WTC11 (cell line): ENCODE results near the gene PAK1IP1. TPM values are rescaled to one million over a fixed set of nuclear protein-coding genes. Genes with fewer than 3 reads are reported as not detected.

Experiments used
- ATAC-seq: fragments of 200-7000 bp; cut with Tn5 transposase; 2 replicates; pipeline ENCODE4 v1.10.0; 2021; ENCODE audit warnings: mild to moderate bottlenecking, moderate library complexity
- Bru-seq: library from RNA; stranded (reverse); fragments of 400-500 nt; gene quantifications from one replicate; lab custom pipeline; 2021; lab: Mats Ljungman, UMichigan
- CTCF ChIA-PET: fragments of 300-600 bp; sonication (Branson Sonifier 250); formaldehyde crosslinking; loops from one replicate; lab custom pipeline; 2021; ENCODE audit warnings: antibody characterized with exemption; lab: Charles Lee
- POLR2A ChIA-PET: fragments of 350-600 bp; sonication (Branson Sonifier 250); formaldehyde crosslinking; loops from one replicate; lab custom pipeline; 2021; ENCODE audit warnings: antibody characterized with exemption; lab: Charles Lee
- DNase-seq: peaks from one replicate; pipeline ENCODE4 v3.0.0; 2021; ENCODE audit warnings: low spot score
- H3K27ac Mint-ChIP-seq: 2 replicates; pipeline ENCODE4 v1.8.0; 2021; ENCODE audit warnings: mixed read lengths
- H3K27me3 Mint-ChIP-seq: 2 replicates; pipeline ENCODE4 v1.8.0; 2021; ENCODE audit warnings: low read depth, mild to moderate bottlenecking, moderate library complexity, mixed read lengths
- H3K36me3 Mint-ChIP-seq: 2 replicates; pipeline ENCODE4 v1.8.0; 2021; ENCODE audit warnings: mixed read lengths
- H3K4me1 Mint-ChIP-seq: 2 replicates; pipeline ENCODE4 v1.8.0; 2022; ENCODE audit warnings: mixed read lengths
- H3K4me3 Mint-ChIP-seq: 2 replicates; pipeline ENCODE4 v1.8.0; 2021; ENCODE audit warnings: mild to moderate bottlenecking, moderate library complexity, mixed read lengths
- H3K9me3 Mint-ChIP-seq: 2 replicates; pipeline ENCODE4 v1.8.0; 2021; ENCODE audit warnings: mixed read lengths
- CREB1 ChIP-seq: sonication (generic); formaldehyde crosslinking; IDR thresholded peaks from 2 replicates; pipeline ENCODE4 v1.8.0; 2023; ENCODE audit warnings: mild to moderate bottlenecking, missing genetic modification reagents
- EMX1 ChIP-seq: fragments of 250-450 bp; sonication (Bioruptor Pico); IDR thresholded peaks from 2 replicates; pipeline ENCODE4 v1.8.0; 2021; ENCODE audit warnings: mild to moderate bottlenecking
- ESRRA ChIP-seq: sonication (generic); formaldehyde crosslinking; IDR thresholded peaks from 2 replicates; pipeline ENCODE4 v1.8.1; 2022; ENCODE audit warnings: mild to moderate bottlenecking, missing genetic modification reagents, borderline replicate concordance
- ETV6 ChIP-seq: sonication (generic); formaldehyde crosslinking; IDR thresholded peaks from 2 replicates; pipeline ENCODE4 v1.8.1; 2022; ENCODE audit warnings: mild to moderate bottlenecking, missing genetic modification reagents
- KAT7 ChIP-seq: sonication (generic); formaldehyde crosslinking; IDR thresholded peaks from 2 replicates; pipeline ENCODE4 v1.8.1; 2023; ENCODE audit warnings: missing genetic modification reagents, mild to moderate bottlenecking, borderline replicate concordance
- NFATC4 ChIP-seq: fragments of 250-450 bp; sonication (Bioruptor Pico); IDR thresholded peaks from 2 replicates; pipeline ENCODE4 v1.9.0; 2021; ENCODE audit warnings: mild to moderate bottlenecking
- NFE2L1 ChIP-seq: sonication (generic); formaldehyde crosslinking; IDR thresholded peaks from 2 replicates; pipeline ENCODE4 v1.8.1; 2023; ENCODE audit warnings: missing genetic modification reagents
- NR3C1 ChIP-seq: sonication (generic); formaldehyde crosslinking; conservative IDR thresholded peaks from 2 replicates; pipeline ENCODE4 v1.8.1; 2023; ENCODE audit warnings: low read depth, mild to moderate bottlenecking, missing genetic modification reagents
- PRRX2 ChIP-seq: fragments of 250-450 bp; sonication (Bioruptor Pico); IDR thresholded peaks from 2 replicates; pipeline ENCODE4 v1.8.0; 2021; ENCODE audit warnings: mild to moderate bottlenecking
- SMAD4 ChIP-seq: sonication (generic); formaldehyde crosslinking; IDR thresholded peaks from 2 replicates; pipeline ENCODE4 v1.8.0; 2022; ENCODE audit warnings: mild to moderate bottlenecking, missing genetic modification reagents
- SP1 ChIP-seq: sonication (generic); formaldehyde crosslinking; conservative IDR thresholded peaks from 2 replicates; pipeline ENCODE4 v1.8.1; 2022; ENCODE audit warnings: missing genetic modification reagents
- USF2 ChIP-seq: sonication (generic); formaldehyde crosslinking; IDR thresholded peaks from 2 replicates; pipeline ENCODE4 v1.8.1; 2023; ENCODE audit warnings: mild to moderate bottlenecking, missing genetic modification reagents, moderate library complexity
- ZNF121 ChIP-seq: sonication (generic); formaldehyde crosslinking; IDR thresholded peaks from 2 replicates; pipeline ENCODE4 v1.8.0; 2023; ENCODE audit warnings: missing genetic modification reagents
- ZNF263 ChIP-seq: sonication (generic); formaldehyde crosslinking; IDR thresholded peaks from 2 replicates; pipeline ENCODE4 v1.8.1; 2022; ENCODE audit warnings: low read depth, mild to moderate bottlenecking, moderate library complexity, missing genetic modification reagents
- long read RNA-seq, 3 experiments: library from RNA in 1 of 3; library from capped mRNA in 1 of 3; library from polyadenylated mRNA in 1 of 3; unstranded in 2 of 3; stranded (forward) in 1 of 3; transcript quantifications; one replicate each; pipeline ENCODE4 v2.0.0, GENCODE V29; 2021
- total RNA-seq: library from RNA; stranded (reverse); gene quantifications from 3 replicates; pipeline ENCODE4 v1.2.3, GENCODE V29; 2021
- TF ChIP-seq, protein P1 (sequence below): sonication (generic); formaldehyde crosslinking; IDR thresholded peaks from 2 replicates; pipeline ENCODE4 v1.8.0; 2022; ENCODE audit warnings: mild to moderate bottlenecking, missing genetic modification reagents
- TF ChIP-seq, protein P2 (sequence below): sonication (generic); formaldehyde crosslinking; IDR thresholded peaks from 2 replicates; pipeline ENCODE4 v1.8.1; 2023; ENCODE audit warnings: mild to moderate bottlenecking, missing genetic modification reagents
- TF ChIP-seq, protein P3 (sequence below): fragments of 250-450 bp; sonication (Bioruptor Pico); conservative IDR thresholded peaks from 2 replicates; pipeline ENCODE4 v1.9.0; 2021; ENCODE audit warnings: mild to moderate bottlenecking
- TF ChIP-seq, protein P4 (sequence below): fragments of 250-450 bp; sonication (Bioruptor Pico); IDR thresholded peaks from 2 replicates; pipeline ENCODE4 v1.9.0; 2021; ENCODE audit warnings: mild to moderate bottlenecking, borderline replicate concordance
- TF ChIP-seq, protein P5 (sequence below): sonication (generic); formaldehyde crosslinking; IDR thresholded peaks from 2 replicates; pipeline ENCODE4 v1.8.0; 2022; ENCODE audit warnings: mild to moderate bottlenecking, missing genetic modification reagents

Gene PAK1IP1
- total RNA-seq (24.8 to 30.4 TPM (median 24.9 TPM) in 3 replicates), Bru-seq, nascent RNA (percentile 89 among the genes with signal in this experiment)
- long read RNA-seq, experiment 1, transcript PAK1IP1-201 (10 exons, 1,800 nt): major isoform, 202 of 299 reads
- long read RNA-seq, experiment 1, partial matches to known transcripts: 8 of 299 reads
- long read RNA-seq, experiment 1, other reads (novel, unspliced or antisense): 89 of 299 reads
- long read RNA-seq, experiment 2, transcript PAK1IP1-201 (10 exons, 1,800 nt): major isoform, 25 of 48 reads
- long read RNA-seq, experiment 2, partial matches to known transcripts: 7 of 48 reads
- long read RNA-seq, experiment 2, other reads (novel, unspliced or antisense): 16 of 48 reads
- long read RNA-seq, experiment 3, transcript PAK1IP1-201 (10 exons, 1,800 nt): major isoform, 269 of 422 reads
- long read RNA-seq, experiment 3, partial matches to known transcripts: 4 of 422 reads
- long read RNA-seq, experiment 3, other reads (novel, unspliced or antisense): 149 of 422 reads

- no peaks in the 10 kb centered on the region for H3K27me3 Mint-ChIP-seq
- peak within 1 kb of the TSS; percentile 100 for H3K27ac Mint-ChIP-seq
- ChIA-PET CTCF (interaction anchor here (0.6 to 1.8 kb wide), 11 partner anchors 34 to 440 kb away, joined by 3 to 13 read pairs (median 4); no protein-coding TSS in a partner anchor), POLR2A (interaction anchor here (0.5 to 2.3 kb wide), 19 partner anchors 16 to 1379 kb away, joined by 3 to 12 read pairs (median 6); partner anchors contain the start of genes MAK, TMEM14B and TMEM14C)
- H3K4me1 Mint-ChIP-seq: peaks cover 35% of the 10 kb centered on the region
- no peaks in the 10 kb centered on the region for H3K9me3 Mint-ChIP-seq
- peak; percentile 96 for ATAC-seq
- H3K36me3 Mint-ChIP-seq: peaks cover 24% of the 10 kb centered on the region
- DNase-seq: peak; percentile 88
- H3K4me3 Mint-ChIP-seq: peak within 1 kb of the TSS; percentile 99
- TF ChIP-seq ETV6 (CRISPR knock-in tag) (peak; percentile 36), EMX1 (no peak), USF2 (peak; percentile 89), ZNF263 (CRISPR knock-in tag) (no peak), ESRRA (CRISPR knock-in tag) (0 out of 2 replicates have a peak, but pooled peaks have one; percentile 39), NFATC4 (CRISPR knock-in tag) (no peak), CREB1 (CRISPR knock-in tag) (peak; percentile 61; the same call in 1 of the 2 replicates), NR3C1 (no peak), KAT7 (CRISPR knock-in tag) (no peak), SP1 (CRISPR knock-in tag) (peak; percentile 78), PRRX2 (CRISPR knock-in tag) (no peak), NFE2L1 (CRISPR knock-in tag) (no peak), ZNF121 (CRISPR knock-in tag) (no peak), SMAD4 (no peak)
- TF ChIP-seq, protein P1, sequence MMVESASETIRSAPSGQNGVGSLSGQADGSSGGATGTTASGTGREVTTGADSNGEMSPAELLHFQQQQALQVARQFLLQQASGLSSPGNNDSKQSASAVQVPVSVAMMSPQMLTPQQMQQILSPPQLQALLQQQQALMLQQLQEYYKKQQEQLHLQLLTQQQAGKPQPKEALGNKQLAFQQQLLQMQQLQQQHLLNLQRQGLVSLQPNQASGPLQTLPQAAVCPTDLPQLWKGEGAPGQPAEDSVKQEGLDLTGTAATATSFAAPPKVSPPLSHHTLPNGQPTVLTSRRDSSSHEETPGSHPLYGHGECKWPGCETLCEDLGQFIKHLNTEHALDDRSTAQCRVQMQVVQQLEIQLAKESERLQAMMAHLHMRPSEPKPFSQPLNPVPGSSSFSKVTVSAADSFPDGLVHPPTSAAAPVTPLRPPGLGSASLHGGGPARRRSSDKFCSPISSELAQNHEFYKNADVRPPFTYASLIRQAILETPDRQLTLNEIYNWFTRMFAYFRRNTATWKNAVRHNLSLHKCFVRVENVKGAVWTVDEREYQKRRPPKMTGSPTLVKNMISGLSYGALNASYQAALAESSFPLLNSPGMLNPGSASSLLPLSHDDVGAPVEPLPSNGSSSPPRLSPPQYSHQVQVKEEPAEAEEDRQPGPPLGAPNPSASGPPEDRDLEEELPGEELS: no peak
- TF ChIP-seq, protein P2, sequence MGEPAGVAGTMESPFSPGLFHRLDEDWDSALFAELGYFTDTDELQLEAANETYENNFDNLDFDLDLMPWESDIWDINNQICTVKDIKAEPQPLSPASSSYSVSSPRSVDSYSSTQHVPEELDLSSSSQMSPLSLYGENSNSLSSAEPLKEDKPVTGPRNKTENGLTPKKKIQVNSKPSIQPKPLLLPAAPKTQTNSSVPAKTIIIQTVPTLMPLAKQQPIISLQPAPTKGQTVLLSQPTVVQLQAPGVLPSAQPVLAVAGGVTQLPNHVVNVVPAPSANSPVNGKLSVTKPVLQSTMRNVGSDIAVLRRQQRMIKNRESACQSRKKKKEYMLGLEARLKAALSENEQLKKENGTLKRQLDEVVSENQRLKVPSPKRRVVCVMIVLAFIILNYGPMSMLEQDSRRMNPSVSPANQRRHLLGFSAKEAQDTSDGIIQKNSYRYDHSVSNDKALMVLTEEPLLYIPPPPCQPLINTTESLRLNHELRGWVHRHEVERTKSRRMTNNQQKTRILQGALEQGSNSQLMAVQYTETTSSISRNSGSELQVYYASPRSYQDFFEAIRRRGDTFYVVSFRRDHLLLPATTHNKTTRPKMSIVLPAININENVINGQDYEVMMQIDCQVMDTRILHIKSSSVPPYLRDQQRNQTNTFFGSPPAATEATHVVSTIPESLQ (CRISPR knock-in tag): no peak
- TF ChIP-seq, protein P3, sequence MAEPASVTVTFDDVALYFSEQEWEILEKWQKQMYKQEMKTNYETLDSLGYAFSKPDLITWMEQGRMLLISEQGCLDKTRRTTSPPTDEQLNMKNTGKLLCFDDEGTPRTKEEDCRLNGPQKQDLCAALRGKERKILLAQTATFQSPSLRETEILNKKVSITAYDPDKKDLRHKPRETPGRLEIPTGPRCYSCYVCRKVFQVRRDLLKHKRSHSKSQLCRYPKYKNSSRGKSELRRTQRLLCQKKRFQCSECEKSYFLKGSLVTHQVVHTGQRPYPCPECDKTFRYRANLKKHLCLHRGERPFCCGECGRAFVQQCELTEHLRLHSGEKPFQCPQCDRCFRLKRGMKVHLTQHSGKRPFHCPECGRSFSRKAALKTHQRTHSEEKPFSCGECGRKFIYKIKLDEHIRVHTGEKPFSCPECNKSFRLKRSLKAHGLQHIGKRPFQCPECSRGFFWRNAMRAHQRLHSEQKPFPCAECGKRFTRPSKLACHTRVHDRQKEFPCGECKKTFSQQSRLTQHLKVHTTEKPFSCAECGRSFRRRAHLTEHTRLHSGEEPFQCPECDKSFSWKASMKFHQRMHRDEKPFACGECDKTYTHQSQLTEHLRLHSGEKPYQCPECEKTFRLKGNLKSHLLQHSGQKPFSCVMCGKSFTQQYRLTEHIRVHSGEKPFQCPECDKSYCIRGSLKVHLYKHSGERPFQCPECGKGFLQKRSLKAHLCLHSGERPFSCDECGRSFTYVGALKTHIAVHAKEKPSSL (CRISPR knock-in tag): no peak
- TF ChIP-seq, protein P4, sequence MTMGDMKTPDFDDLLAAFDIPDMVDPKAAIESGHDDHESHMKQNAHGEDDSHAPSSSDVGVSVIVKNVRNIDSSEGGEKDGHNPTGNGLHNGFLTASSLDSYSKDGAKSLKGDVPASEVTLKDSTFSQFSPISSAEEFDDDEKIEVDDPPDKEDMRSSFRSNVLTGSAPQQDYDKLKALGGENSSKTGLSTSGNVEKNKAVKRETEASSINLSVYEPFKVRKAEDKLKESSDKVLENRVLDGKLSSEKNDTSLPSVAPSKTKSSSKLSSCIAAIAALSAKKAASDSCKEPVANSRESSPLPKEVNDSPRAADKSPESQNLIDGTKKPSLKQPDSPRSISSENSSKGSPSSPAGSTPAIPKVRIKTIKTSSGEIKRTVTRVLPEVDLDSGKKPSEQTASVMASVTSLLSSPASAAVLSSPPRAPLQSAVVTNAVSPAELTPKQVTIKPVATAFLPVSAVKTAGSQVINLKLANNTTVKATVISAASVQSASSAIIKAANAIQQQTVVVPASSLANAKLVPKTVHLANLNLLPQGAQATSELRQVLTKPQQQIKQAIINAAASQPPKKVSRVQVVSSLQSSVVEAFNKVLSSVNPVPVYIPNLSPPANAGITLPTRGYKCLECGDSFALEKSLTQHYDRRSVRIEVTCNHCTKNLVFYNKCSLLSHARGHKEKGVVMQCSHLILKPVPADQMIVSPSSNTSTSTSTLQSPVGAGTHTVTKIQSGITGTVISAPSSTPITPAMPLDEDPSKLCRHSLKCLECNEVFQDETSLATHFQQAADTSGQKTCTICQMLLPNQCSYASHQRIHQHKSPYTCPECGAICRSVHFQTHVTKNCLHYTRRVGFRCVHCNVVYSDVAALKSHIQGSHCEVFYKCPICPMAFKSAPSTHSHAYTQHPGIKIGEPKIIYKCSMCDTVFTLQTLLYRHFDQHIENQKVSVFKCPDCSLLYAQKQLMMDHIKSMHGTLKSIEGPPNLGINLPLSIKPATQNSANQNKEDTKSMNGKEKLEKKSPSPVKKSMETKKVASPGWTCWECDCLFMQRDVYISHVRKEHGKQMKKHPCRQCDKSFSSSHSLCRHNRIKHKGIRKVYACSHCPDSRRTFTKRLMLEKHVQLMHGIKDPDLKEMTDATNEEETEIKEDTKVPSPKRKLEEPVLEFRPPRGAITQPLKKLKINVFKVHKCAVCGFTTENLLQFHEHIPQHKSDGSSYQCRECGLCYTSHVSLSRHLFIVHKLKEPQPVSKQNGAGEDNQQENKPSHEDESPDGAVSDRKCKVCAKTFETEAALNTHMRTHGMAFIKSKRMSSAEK (CRISPR knock-in tag): 0 out of 2 replicates have a peak, but pooled peaks have one; percentile 46
- TF ChIP-seq, protein P5, sequence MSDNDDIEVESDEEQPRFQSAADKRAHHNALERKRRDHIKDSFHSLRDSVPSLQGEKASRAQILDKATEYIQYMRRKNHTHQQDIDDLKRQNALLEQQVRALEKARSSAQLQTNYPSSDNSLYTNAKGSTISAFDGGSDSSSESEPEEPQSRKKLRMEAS (CRISPR knock-in tag): peak; percentile 92
Observed at GRCh38 chr6:10694302-10695085, at the start of gene PAK1IP1, which contains the start of gene C6orf52. Gene PAK1IP1, plus strand, starts transcription at chr6:10694972. Its CDS starts 14 bp downstream, at chr6:10694986. Gene C6orf52, minus strand, starts transcription at chr6:10694616. Its CDS starts 7,066 bp downstream, at chr6:10687550.
